HepG2 (cell line): ENCODE data around the gene SPG7. TPM values are rescaled to one million over a fixed set of nuclear protein-coding genes. Genes with fewer than 3 reads are reported as not detected.

Experiments used
- ATAC-seq: fragments of 200-7000 bp; cut with Tn5 transposase; 3 replicates; pipeline ENCODE4 v1.9.1; 2020; ENCODE audit warnings: mild to moderate bottlenecking, moderate library complexity
- BruUV-seq: library from RNA; stranded (reverse); fragments of 400-500 nt; replicated peaks from 2 replicates; lab custom pipeline; 2021; lab: Mats Ljungman, UMichigan
- CTCF ChIA-PET: fragments of 300-600 bp; formaldehyde crosslinking; extraction: SDS; loops from one replicate; lab custom pipeline; 2021; ENCODE audit warnings: low total read pairs, inconsistent platforms, low intra/inter-chr PET ratio; lab: Yijun Ruan, JAX
- POLR2A ChIA-PET: fragments of 350-600 bp; sonication (Branson Sonifier 250); formaldehyde crosslinking; loops from one replicate; lab custom pipeline; 2020; ENCODE audit warnings: antibody characterized with exemption, inconsistent platforms; lab: Yijun Ruan, JAX
- DNase-seq: peaks from one replicate; pipeline ENCODE4 v3.0.0-alpha.2; 2015; ENCODE audit warnings: low spot score
- FAIRE-seq: peaks from 3 replicates; lab custom pipeline; 2011; peaks lifted over from hg19 to GRCh38; lab: Jason Lieb, UNC
- H2AFZ ChIP-seq: one replicate; pipeline ENCODE4 v1.6.1; 2011; ENCODE audit warnings: low read length, inconsistent platforms
- H3K27ac ChIP-seq: fragments of 300-600 bp; 3 replicates; pipeline ENCODE4 v1.8.0; 2011; ENCODE audit warnings: mixed run types, mild to moderate bottlenecking, mixed read lengths, low read length, inconsistent platforms; ENCODE audit not compliant: insufficient read depth; ENCODE audit errors: extremely low read length
- H3K27me3 ChIP-seq, 2 experiments: fragments of 200-600 bp in 1 of 2; 2 replicates in 1 of 2; 3 replicates in 1 of 2; pipeline versions ENCODE4 v1.6.0 to v1.8.0; 2011; ENCODE audit warnings: low read length in 2 of 2, mild to moderate bottlenecking in 2 of 2, moderate library complexity in 2 of 2, inconsistent platforms in 1 of 2; ENCODE audit not compliant: insufficient read depth in 2 of 2, control insufficient read depth in 1 of 2
- H3K36me3 ChIP-seq, 2 experiments: fragments of 200-600 bp in 1 of 2; replicated peaks in 1 of 2; 2 replicates in 1 of 2; 3 replicates in 1 of 2; pipeline versions ENCODE4 v1.5.1 to v1.8.0; 2011; ENCODE audit warnings: low read length in 2 of 2, inconsistent platforms in 1 of 2; ENCODE audit not compliant: insufficient read depth in 2 of 2, control insufficient read depth in 1 of 2
- H3K4me1 ChIP-seq: 2 replicates; pipeline ENCODE4 v1.5.1; 2012; ENCODE audit warnings: low read length, inconsistent platforms; ENCODE audit not compliant: insufficient read depth
- H3K4me2 ChIP-seq: 2 replicates; pipeline ENCODE4 v1.6.0; 2011; ENCODE audit warnings: low read depth, low read length, inconsistent platforms
- H3K4me3 ChIP-seq, 3 experiments: fragments of 200-600 bp in 1 of 3; sonication (generic), shearing (Covaris generic) in 1 of 3; replicated peaks in 1 of 3; 2 replicates each; pipeline ENCODE4 v1.5.1; 2011 to 2016; ENCODE audit warnings: low read length in 3 of 3, inconsistent platforms in 2 of 3, low read depth in 2 of 3, mild to moderate bottlenecking in 2 of 3, control low read depth in 1 of 3, mixed read lengths in 1 of 3; ENCODE audit not compliant: insufficient read depth in 1 of 3
- H3K79me2 ChIP-seq: one replicate; pipeline ENCODE4 v1.6.1; 2011; ENCODE audit warnings: low read length, inconsistent platforms; ENCODE audit not compliant: insufficient read depth
- H3K9ac ChIP-seq: 2 replicates; pipeline ENCODE4 v1.6.0; 2011; ENCODE audit warnings: mild to moderate bottlenecking, low read depth, low read length, inconsistent platforms; ENCODE audit not compliant: insufficient read depth
- H3K9me3 ChIP-seq: 2 replicates; pipeline ENCODE4 v1.5.1; 2012; ENCODE audit warnings: mild to moderate bottlenecking, low read length
- H4K20me1 ChIP-seq: 2 replicates; pipeline ENCODE4 v1.6.0; 2011; ENCODE audit warnings: inconsistent platforms, mild to moderate bottlenecking, low read length, moderate library complexity; ENCODE audit not compliant: insufficient read depth
- AGO2 ChIP-seq: fragments of 200-400 bp; formaldehyde crosslinking; optimal IDR thresholded peaks from 2 replicates; pipeline ENCODE3; 2017; ENCODE audit warnings: mild to moderate bottlenecking, low read depth, low read length, moderate library complexity
- ATM ChIP-seq: fragments of 450-650 bp; IDR thresholded peaks from 2 replicates; pipeline ENCODE4 v1.7.1; 2017; ENCODE audit warnings: mild to moderate bottlenecking, borderline replicate concordance
- NFAT5 ChIP-seq: sonication (generic); formaldehyde crosslinking; IDR thresholded peaks from 2 replicates; pipeline ENCODE4 v1.4.0; 2020; ENCODE audit warnings: missing genetic modification reagents
- SNAI1 ChIP-seq: sonication (generic); formaldehyde crosslinking; IDR thresholded peaks from 2 replicates; pipeline ENCODE4 v1.5.0; 2020; ENCODE audit warnings: mild to moderate bottlenecking, missing genetic modification reagents, borderline replicate concordance
- SRY ChIP-seq: sonication (generic); formaldehyde crosslinking; IDR thresholded peaks from 2 replicates; pipeline ENCODE4 v1.8.0; 2022; ENCODE audit warnings: mild to moderate bottlenecking, missing genetic modification reagents
- TEAD3 ChIP-seq: optimal IDR thresholded peaks from 2 replicates; pipeline ENCODE3; 2016; ENCODE audit warnings: borderline replicate concordance
- TOE1 ChIP-seq: sonication (generic); formaldehyde crosslinking; IDR thresholded peaks from 2 replicates; pipeline ENCODE4 v1.4.0; 2020; ENCODE audit warnings: mild to moderate bottlenecking, missing genetic modification reagents
- TP53 ChIP-seq: sonication (generic); formaldehyde crosslinking; conservative IDR thresholded peaks from 2 replicates; pipeline ENCODE4 v1.4.0; 2020; ENCODE audit warnings: missing genetic modification reagents
- ZIK1 ChIP-seq: sonication (generic); formaldehyde crosslinking; IDR thresholded peaks from 2 replicates; pipeline ENCODE4 v1.5.0; 2020; ENCODE audit warnings: mild to moderate bottlenecking, low read depth, missing genetic modification reagents, borderline replicate concordance
- ZNF136 ChIP-seq: sonication (generic); formaldehyde crosslinking; IDR thresholded peaks from 2 replicates; pipeline ENCODE4 v1.8.1; 2022; ENCODE audit warnings: low read depth, mild to moderate bottlenecking, moderate library complexity, missing genetic modification reagents
- ZNF317 ChIP-seq: sonication (generic); formaldehyde crosslinking; IDR thresholded peaks from 2 replicates; pipeline ENCODE4 v1.5.0; 2020; ENCODE audit warnings: mild to moderate bottlenecking, missing genetic modification reagents
- WGBS: methylation state at CpG from one replicate; pipeline ENCODE4 v1.1.6; 2017; ENCODE audit warnings: low lambda C conversion rate; 5-methylcytosine and 5-hydroxymethylcytosine counted together
- in situ Hi-C: cut with HindIII; loops from 2 replicates; pipeline ENCODE4 v1.10.0; 2017; ENCODE audit warnings: low pct_unique_long_range_greater_than_20kb; ENCODE audit not compliant: extremely low pct_ligation_motif_present
- intact Hi-C: fragments of 100-400 bp; cut with micrococcal nuclease; formaldehyde crosslinking; loops from one replicate; pipeline ENCODE4 v1.10.0; 2022; ENCODE audit not compliant: unreplicated experiment
- polyA plus RNA-seq, 8 experiments: library from polyadenylated mRNA; depleted of rRNA in 3 of 8; stranded (reverse) in 7 of 8; unstranded in 1 of 8; fragments of >200 nt; fragmentation: Illumina TruSeq in 4 of 8; extraction: Trizol in 4 of 8; gene quantifications; 2 replicates each; pipeline versions ENCODE4 v1.2.1 to v1.2.3, GENCODE V29; 2011 to 2016; ENCODE audit warnings: low read depth in 4 of 8, missing spikeins in 1 of 8, mixed read lengths in 1 of 8; ENCODE audit not compliant: insufficient read depth in 1 of 8
- total RNA-seq, 5 experiments: library from RNA; depleted of rRNA; stranded (reverse); fragments of >200 nt; fragmentation: Illumina TruSeq; extraction: Trizol; gene quantifications; 2 replicates each; pipeline ENCODE4 v1.2.3, GENCODE V29; 2016; ENCODE audit warnings: low read depth in 1 of 5
- TF ChIP-seq, protein P1 (sequence below): sonication (generic); formaldehyde crosslinking; IDR thresholded peaks from 2 replicates; pipeline ENCODE4 v1.4.0; 2020; ENCODE audit warnings: mild to moderate bottlenecking, missing genetic modification reagents
- TF ChIP-seq, protein P2 (sequence below): sonication (generic); formaldehyde crosslinking; IDR thresholded peaks from 2 replicates; pipeline ENCODE4 v1.4.0; 2020; ENCODE audit warnings: missing genetic modification reagents, low read depth, mild to moderate bottlenecking, borderline replicate concordance

Gene SPG7
- total and polyA plus RNA-seq, 2 of the 13 experiments (the other 11 are each of a cell fraction or from before 2014, with no cell fraction given): 66.0 to 136 TPM

- intact Hi-C loops: no loop called here
- ChIA-PET POLR2A (no interaction called here), CTCF (no interaction called here)
- WGBS: 97% methylated on average over 25 of the region's 31 CpGs
- Histone ChIP-seq H3K9ac (no peak overlapping the region), H4K20me1 (no peaks in the 10 kb centered on the region; the same call in 1 of the 2 replicates), H2AFZ (no peak overlapping the region), H3K27me3 (no peaks in the 10 kb centered on the region), H3K4me1 (no peaks in the 10 kb centered on the region), H3K4me2 (no peak overlapping the region), H3K36me3 (peaks cover 57 to 93% of the 10 kb centered on the region in 2 experiments), H3K27ac (no peak overlapping the region), H3K79me2 (peaks cover 32% of the 10 kb centered on the region), H3K4me3 (no peak overlapping the region), H3K9me3 (no peaks in the 10 kb centered on the region)
- FAIRE-seq (no peak), DNase-seq (no peak), ATAC-seq (no peak)
- BruUV-seq: no TSS peak
- in situ Hi-C loops: no loop called here
- TF ChIP-seq, protein P1, sequence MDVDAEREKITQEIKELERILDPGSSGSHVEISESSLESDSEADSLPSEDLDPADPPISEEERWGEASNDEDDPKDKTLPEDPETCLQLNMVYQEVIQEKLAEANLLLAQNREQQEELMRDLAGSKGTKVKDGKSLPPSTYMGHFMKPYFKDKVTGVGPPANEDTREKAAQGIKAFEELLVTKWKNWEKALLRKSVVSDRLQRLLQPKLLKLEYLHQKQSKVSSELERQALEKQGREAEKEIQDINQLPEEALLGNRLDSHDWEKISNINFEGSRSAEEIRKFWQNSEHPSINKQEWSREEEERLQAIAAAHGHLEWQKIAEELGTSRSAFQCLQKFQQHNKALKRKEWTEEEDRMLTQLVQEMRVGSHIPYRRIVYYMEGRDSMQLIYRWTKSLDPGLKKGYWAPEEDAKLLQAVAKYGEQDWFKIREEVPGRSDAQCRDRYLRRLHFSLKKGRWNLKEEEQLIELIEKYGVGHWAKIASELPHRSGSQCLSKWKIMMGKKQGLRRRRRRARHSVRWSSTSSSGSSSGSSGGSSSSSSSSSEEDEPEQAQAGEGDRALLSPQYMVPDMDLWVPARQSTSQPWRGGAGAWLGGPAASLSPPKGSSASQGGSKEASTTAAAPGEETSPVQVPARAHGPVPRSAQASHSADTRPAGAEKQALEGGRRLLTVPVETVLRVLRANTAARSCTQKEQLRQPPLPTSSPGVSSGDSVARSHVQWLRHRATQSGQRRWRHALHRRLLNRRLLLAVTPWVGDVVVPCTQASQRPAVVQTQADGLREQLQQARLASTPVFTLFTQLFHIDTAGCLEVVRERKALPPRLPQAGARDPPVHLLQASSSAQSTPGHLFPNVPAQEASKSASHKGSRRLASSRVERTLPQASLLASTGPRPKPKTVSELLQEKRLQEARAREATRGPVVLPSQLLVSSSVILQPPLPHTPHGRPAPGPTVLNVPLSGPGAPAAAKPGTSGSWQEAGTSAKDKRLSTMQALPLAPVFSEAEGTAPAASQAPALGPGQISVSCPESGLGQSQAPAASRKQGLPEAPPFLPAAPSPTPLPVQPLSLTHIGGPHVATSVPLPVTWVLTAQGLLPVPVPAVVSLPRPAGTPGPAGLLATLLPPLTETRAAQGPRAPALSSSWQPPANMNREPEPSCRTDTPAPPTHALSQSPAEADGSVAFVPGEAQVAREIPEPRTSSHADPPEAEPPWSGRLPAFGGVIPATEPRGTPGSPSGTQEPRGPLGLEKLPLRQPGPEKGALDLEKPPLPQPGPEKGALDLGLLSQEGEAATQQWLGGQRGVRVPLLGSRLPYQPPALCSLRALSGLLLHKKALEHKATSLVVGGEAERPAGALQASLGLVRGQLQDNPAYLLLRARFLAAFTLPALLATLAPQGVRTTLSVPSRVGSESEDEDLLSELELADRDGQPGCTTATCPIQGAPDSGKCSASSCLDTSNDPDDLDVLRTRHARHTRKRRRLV (CRISPR knock-in tag): no peak
- TF ChIP-seq ZNF317 (CRISPR knock-in tag): no peak
- no peak for TF ChIP-seq TOE1
- TF ChIP-seq, protein P2, sequence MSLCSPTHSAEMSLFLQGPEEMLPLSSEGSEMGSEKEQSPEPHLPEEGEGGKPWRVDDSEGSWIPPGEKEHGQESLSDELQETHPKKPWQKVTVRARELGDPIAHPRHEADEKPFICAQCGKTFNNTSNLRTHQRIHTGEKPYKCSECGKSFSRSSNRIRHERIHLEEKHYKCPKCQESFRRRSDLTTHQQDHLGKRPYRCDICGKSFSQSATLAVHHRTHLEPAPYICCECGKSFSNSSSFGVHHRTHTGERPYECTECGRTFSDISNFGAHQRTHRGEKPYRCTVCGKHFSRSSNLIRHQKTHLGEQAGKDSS: no peak
- no peak for TF ChIP-seq SNAI1
- no peak for TF ChIP-seq ZNF136 (CRISPR knock-in tag)
- no peak for TF ChIP-seq TP53
- TF ChIP-seq SRY (CRISPR knock-in tag): no peak
- TF ChIP-seq NFAT5 (CRISPR knock-in tag): no peak
- no peak for TF ChIP-seq TEAD3 (CRISPR knock-in tag)
- no peak for TF ChIP-seq ATM
- TF ChIP-seq ZIK1 (CRISPR knock-in tag): no peak
- peak; percentile 75 for TF ChIP-seq AGO2
Measured at GRCh38 chr16:89522287-89522686, 14.1 kb downstream of the SPG7 start.
